GM12878 (cell line): ENCODE measurements around the gene GPC6. TPM values are rescaled to one million over a fixed set of nuclear protein-coding genes. Genes with fewer than 3 reads are reported as not detected.

Experiments
- ATAC-seq: fragments of 200-7000 bp; cut with Tn5 transposase; 3 replicates; pipeline ENCODE4 v1.9.1; 2020; ENCODE audit warnings: mild to moderate bottlenecking, moderate library complexity
- BruUV-seq: library from RNA; stranded (reverse); fragments of 400-500 nt; replicated peaks from 2 replicates; lab custom pipeline; 2021; lab: Mats Ljungman, UMichigan
- CTCF ChIA-PET: fragments of 300-600 bp; sonication (Branson Sonifier 250); formaldehyde crosslinking; extraction: SDS; loops from one replicate; lab custom pipeline; 2021; ENCODE audit warnings: inconsistent platforms; lab: Yijun Ruan, JAX
- POLR2A ChIA-PET: fragments of 350-600 bp; formaldehyde crosslinking; extraction: SDS; loops from one replicate; lab custom pipeline; 2021; ENCODE audit warnings: inconsistent platforms; lab: Charles Lee
- RAD21 ChIA-PET: fragments of 300-600 bp; sonication (Branson Sonifier 250); formaldehyde crosslinking; loops from one replicate; lab custom pipeline; 2023; ENCODE audit warnings: antibody characterized with exemption; ENCODE audit not compliant: unreplicated experiment; lab: Charles Lee
- SMC1A ChIA-PET: fragments of 300-600 bp; sonication (Branson Sonifier 250); formaldehyde crosslinking; loops from one replicate; lab custom pipeline; 2023; ENCODE audit not compliant: unreplicated experiment, uncharacterized antibody; lab: Charles Lee
- DNase-seq: peaks from one replicate; pipeline ENCODE4 v3.0.0-alpha.2; 2011; ENCODE audit warnings: low read depth, low spot score
- FAIRE-seq: peaks from 3 replicates; lab custom pipeline; 2011; peaks lifted over from hg19 to GRCh38; lab: Jason Lieb, UNC
- H2AFZ ChIP-seq: 2 replicates; pipeline ENCODE4 v1.6.0; 2011; ENCODE audit warnings: low read depth, low read length, control low read depth; ENCODE audit not compliant: control insufficient read depth
- H3K27ac ChIP-seq: 2 replicates; pipeline ENCODE4 v1.5.1; 2011; ENCODE audit warnings: control low read depth; ENCODE audit not compliant: control insufficient read depth, insufficient read depth
- H3K27me3 ChIP-seq, 2 experiments: replicated peaks in 1 of 2; 2 replicates each; pipeline versions ENCODE4 v1.6.0 to v1.6.1; 2011; ENCODE audit warnings: low read length in 1 of 2; ENCODE audit not compliant: control insufficient read depth in 2 of 2, insufficient read depth in 2 of 2
- H3K36me3 ChIP-seq, 2 experiments: 2 replicates each; pipeline ENCODE4 v1.5.1; 2011; ENCODE audit warnings: low read length in 1 of 2; ENCODE audit not compliant: control insufficient read depth in 2 of 2, insufficient read depth in 2 of 2
- H3K4me1 ChIP-seq: 2 replicates; pipeline ENCODE4 v1.6.1; 2011; ENCODE audit warnings: mild to moderate bottlenecking, low read length, moderate library complexity, mixed read lengths; ENCODE audit not compliant: control insufficient read depth, insufficient read depth
- H3K4me2 ChIP-seq: 2 replicates; pipeline ENCODE4 v1.6.0; 2011; ENCODE audit warnings: control low read depth; ENCODE audit not compliant: control insufficient read depth, insufficient read depth
- H3K4me3 ChIP-seq: fragments of 200-600 bp; sonication (generic); 2 replicates; pipeline ENCODE4 v1.5.1; 2016
- H3K79me2 ChIP-seq: 2 replicates; pipeline ENCODE4 v1.6.0; 2011; ENCODE audit warnings: low read length; ENCODE audit not compliant: control insufficient read depth, insufficient read depth
- H3K9ac ChIP-seq: 2 replicates; pipeline ENCODE4 v1.8.0; 2011; ENCODE audit warnings: low read length, control low read depth, mixed read lengths; ENCODE audit not compliant: control insufficient read depth, insufficient read depth
- H3K9me3 ChIP-seq: replicated peaks from 3 replicates; pipeline ENCODE4 v1.5.1; 2011; ENCODE audit warnings: mild to moderate bottlenecking, low read length; ENCODE audit not compliant: control insufficient read depth, insufficient read depth
- H4K20me1 ChIP-seq: 2 replicates; pipeline ENCODE4 v1.6.0; 2011; ENCODE audit not compliant: control insufficient read depth, insufficient read depth
- ATF3 ChIP-seq: IDR thresholded peaks from 2 replicates; pipeline ENCODE4 v1.6.1; 2011; ENCODE audit warnings: low read depth, mild to moderate bottlenecking, low read length, moderate library complexity, borderline replicate concordance; ENCODE audit errors: extremely low read depth
- IRF3 ChIP-seq: fragments of 450-650 bp; IDR thresholded peaks from 2 replicates; pipeline ENCODE4 v1.6.1; 2014; ENCODE audit warnings: mild to moderate bottlenecking
- LARP7 ChIP-seq: fragments of 450-650 bp; IDR thresholded peaks from 2 replicates; pipeline ENCODE4 v1.6.1; 2017; ENCODE audit warnings: mild to moderate bottlenecking
- PAX8 ChIP-seq: fragments of 450-650 bp; IDR thresholded peaks from 2 replicates; pipeline ENCODE4 v1.6.1; 2017; ENCODE audit warnings: mild to moderate bottlenecking, moderate library complexity
- RELA ChIP-seq: fragments of 450-650 bp; IDR thresholded peaks from 2 replicates; pipeline ENCODE4 v1.8.0; 2014; ENCODE audit warnings: borderline replicate concordance; ENCODE audit not compliant: partially characterized antibody
- SMARCA5 ChIP-seq: fragments of 450-650 bp; IDR thresholded peaks from 2 replicates; pipeline ENCODE4 v1.6.1; 2017; ENCODE audit warnings: mild to moderate bottlenecking
- ZNF592 ChIP-seq: fragments of 450-650 bp; IDR thresholded peaks from 2 replicates; pipeline ENCODE4 v1.6.1; 2017; ENCODE audit warnings: mild to moderate bottlenecking, moderate library complexity
- WGBS: methylation state at CpG from one replicate; pipeline ENCODE4 v1.1.6; 2016; ENCODE audit warnings: low lambda C conversion rate; ENCODE audit not compliant: insufficient replicate concordance, insufficient coverage; ENCODE audit errors: missing lambda C conversion rate; 5-methylcytosine and 5-hydroxymethylcytosine counted together
- in situ Hi-C: fragments of 300-500 bp; cut with MboI; formaldehyde crosslinking; loops from 9 replicates; pipeline ENCODE4 v1.14.3; 2018; ENCODE audit warnings: mixed read lengths
- intact Hi-C: fragments of 100-400 bp; cut with micrococcal nuclease; formaldehyde crosslinking; loops from one replicate; pipeline ENCODE4 v1.14.2; 2022; ENCODE audit not compliant: unreplicated experiment
- polyA plus RNA-seq, 11 experiments: library from polyadenylated mRNA; depleted of rRNA in 4 of 11; unstranded in 6 of 11; stranded (reverse) in 5 of 11; fragments of >200 nt; fragmentation: Nextera tagmentation in 4 of 11; fragmentation: Illumina TruSeq in 1 of 11; extraction: Ambion mirVana in 4 of 11; extraction: Trizol in 1 of 11; gene quantifications; 1 replicate in 1 of 11; 2 replicates in 10 of 11; pipeline versions ENCODE4 v1.2.1 to v1.2.3, GENCODE V29; 2011 to 2016; ENCODE audit warnings: inconsistent platforms in 2 of 11, missing spikeins in 2 of 11, low read depth in 1 of 11
- total RNA-seq, 4 experiments: library from RNA; depleted of rRNA in 3 of 4; stranded (reverse); fragments of >200 nt in 3 of 4; fragmentation: Illumina TruSeq in 1 of 4; extraction: Trizol in 1 of 4; gene quantifications; 2 replicates each; pipeline versions ENCODE4 v1.2.1 to v1.2.3, GENCODE V29; 2013 to 2021

Gene GPC6
- total and polyA plus RNA-seq, 10 of the 15 experiments (the other 5 are each of a cell fraction or from before 2014, with no cell fraction given) = 0.03 to 0.04 (median 0.03) TPM; not detected in 7

- H3K36me3 ChIP-seq = no peaks in the 10 kb centered on the region
- RAD21 ChIA-PET = no interaction called here
- FAIRE-seq (no peak), DNase-seq (no peak), ATAC-seq (no peak)
- no peak overlapping the region for H3K9ac ChIP-seq
- intact Hi-C loops (no loop called here), in situ Hi-C loops (no loop called here)
- H3K27ac ChIP-seq = no peak overlapping the region
- POLR2A ChIA-PET = no interaction called here
- no peak overlapping the region for H3K4me3 ChIP-seq
- no peak overlapping the region for H2AFZ ChIP-seq
- no peaks in the 10 kb centered on the region for H3K4me1 ChIP-seq
- SMC1A ChIA-PET = no interaction called here
- H3K9me3 ChIP-seq = no peaks in the 10 kb centered on the region
- CTCF ChIA-PET = no interaction called here
- no peaks in the 10 kb centered on the region for H3K79me2 ChIP-seq
- no peak for TF ChIP-seq LARP7
- BruUV-seq = no TSS peak
- H3K4me2 ChIP-seq = no peak overlapping the region
- H3K27me3 ChIP-seq = no peaks in the 10 kb centered on the region
- no peaks in the 10 kb centered on the region for H4K20me1 ChIP-seq
- 0% methylated on average over 1 of the region's 1 CpG for WGBS
Observed at GRCh38 chr13:94033098-94033497, 806.5 kb downstream of the GPC6 start.

GRCh38 chr13:94033830-94034642 is 807.4 kb downstream of the GPC6 start:
- intact Hi-C loops = no loop called here
- no TSS peak for BruUV-seq
- TF ChIP-seq PAX8 (no peak), ATF3 (no peak), ZNF592 (no peak), SMARCA5 (no peak), RELA (no peak), IRF3 (no peak)

More at GRCh38 chr13:94033830-94034642, 807.4 kb downstream of the GPC6 start:
- ChIA-PET SMC1A (no interaction called here), CTCF (no interaction called here), POLR2A (no interaction called here), RAD21 (no interaction called here)
- Histone ChIP-seq H3K27me3 (no peaks in the 10 kb centered on the region), H3K27ac (no peak overlapping the region), H3K79me2 (no peaks in the 10 kb centered on the region), H3K36me3 (no peaks in the 10 kb centered on the region), H4K20me1 (no peaks in the 10 kb centered on the region), H2AFZ (no peak overlapping the region), H3K9ac (no peak overlapping the region), H3K4me3 (no peak overlapping the region), H3K9me3 (no peaks in the 10 kb centered on the region), H3K4me1 (no peaks in the 10 kb centered on the region), H3K4me2 (no peak overlapping the region)
- in situ Hi-C loops = no loop called here
- no peak for DNase-seq
- no peak for ATAC-seq
- FAIRE-seq = no peak
- 23% methylated on average over 7 of the region's 7 CpGs for WGBS
